CD4-positive, alpha-beta T cell treated with Interferon alpha-2 for 1 hour (primary cell): ENCODE measurements around the gene SNRNP25.

ENCODE experiments used
- DNase-seq, 2 donors: peaks; one replicate each; pipeline ENCODE4 v3.0.0-alpha.2; 2020 to 2022

The SNRNP25 gene

GRCh38 chr16:78444-79150 is 25.0 kb downstream of the SNRNP25 start:
- DNase-seq, result no peak

GRCh38 chr16:79151-80054 is 25.8 kb downstream of the SNRNP25 start:
- DNase-seq, result no peak

GRCh38 chr16:83060-83603 is 29.5 kb downstream of the SNRNP25 start:
- no peak for DNase-seq

- DNase-seq, result no peak
These were observed 30.4 kb downstream of the SNRNP25 start for GRCh38 chr16:83781-84615.

- DNase-seq, result peak; percentile 15 to 25
These were observed 31.2 kb downstream of the SNRNP25 start for GRCh38 chr16:84718-85406.

GRCh38 chr16:85407-85782 is 31.8 kb downstream of the SNRNP25 start:
- DNase-seq, result no peak

GRCh38 chr16:85865-86264 is 32.2 kb downstream of the SNRNP25 start:
- DNase-seq, result no peak

- DNase-seq, result no peak
These were observed 32.9 kb downstream of the SNRNP25 start for GRCh38 chr16:86483-86952.

- DNase-seq, result no peak
These were observed 35.0 kb downstream of the SNRNP25 start for GRCh38 chr16:88613-89012.

GRCh38 chr16:89391-90302 is 36.0 kb downstream of the SNRNP25 start:
- DNase-seq, result no peak

- no peak for DNase-seq
These were observed 37.9 kb downstream of the SNRNP25 start for GRCh38 chr16:91484-91883.

- DNase-seq, result no peak
These were observed 39.1 kb downstream of the SNRNP25 start for GRCh38 chr16:92431-93339.

- DNase-seq, result no peak
These were observed 41.3 kb downstream of the SNRNP25 start for GRCh38 chr16:94918-95265.

- peak; percentile 90 to 92 for DNase-seq
These were observed 43.3 kb downstream of the SNRNP25 start for GRCh38 chr16:96935-97381.

GRCh38 chr16:97822-98221 is 44.2 kb downstream of the SNRNP25 start:
- DNase-seq, result no peak

- DNase-seq, result no peak
These were observed 47.4 kb downstream of the SNRNP25 start for GRCh38 chr16:100989-101388.

- DNase-seq, result no peak
These were observed 48.0 kb downstream of the SNRNP25 start for GRCh38 chr16:101586-101985.

GRCh38 chr16:102060-102855 is 48.6 kb downstream of the SNRNP25 start:
- DNase-seq, result no peak

- DNase-seq, result no peak
These were observed 50.7 kb downstream of the SNRNP25 start for GRCh38 chr16:104355-104754.
